Muscle layer of duodenum (tissue), 2 donors: Measurements from ENCODE around the gene ZNF561.
"Not testable (repeated sequence)": the region's sequence is repeated elsewhere in the genome, so short reads cannot be mapped to it uniquely, and the experiment has no call there.

Experiments
- H3K27ac ChIP-seq: one replicate; pipeline ENCODE4 v1.7.0; 2013; ENCODE audit warnings: mild to moderate bottlenecking, low read length
- H3K27me3 ChIP-seq: one replicate; pipeline ENCODE4 v1.7.0; 2013; ENCODE audit warnings: low read depth, mild to moderate bottlenecking, control low read depth, low read length
- H3K36me3 ChIP-seq, 2 donors: one replicate each; pipeline ENCODE4 v1.7.0; 2013; ENCODE audit warnings: low read length in 2 of 2, control low read depth in 1 of 2, mild to moderate bottlenecking in 1 of 2; ENCODE audit not compliant: insufficient read depth in 2 of 2, control insufficient read depth in 1 of 2
- H3K4me1 ChIP-seq, 2 donors: one replicate each; pipeline ENCODE4 v1.7.0; 2013; ENCODE audit warnings: low read length in 2 of 2, mild to moderate bottlenecking in 2 of 2, control low read depth in 1 of 2, moderate library complexity in 1 of 2; ENCODE audit not compliant: insufficient read depth in 2 of 2, control insufficient read depth in 1 of 2
- H3K4me3 ChIP-seq, 2 donors: one replicate each; pipeline ENCODE4 v1.7.0; 2013; ENCODE audit warnings: low read length in 2 of 2, low read depth in 1 of 2, mild to moderate bottlenecking in 1 of 2
- H3K9me3 ChIP-seq, 2 donors: one replicate each; pipeline ENCODE4 v1.7.0; 2013; ENCODE audit warnings: low read length in 2 of 2, control low read depth in 1 of 2, mild to moderate bottlenecking in 1 of 2; ENCODE audit not compliant: control insufficient read depth in 1 of 2
- donor health status: healthy.

The ZNF561 gene

DNA sequence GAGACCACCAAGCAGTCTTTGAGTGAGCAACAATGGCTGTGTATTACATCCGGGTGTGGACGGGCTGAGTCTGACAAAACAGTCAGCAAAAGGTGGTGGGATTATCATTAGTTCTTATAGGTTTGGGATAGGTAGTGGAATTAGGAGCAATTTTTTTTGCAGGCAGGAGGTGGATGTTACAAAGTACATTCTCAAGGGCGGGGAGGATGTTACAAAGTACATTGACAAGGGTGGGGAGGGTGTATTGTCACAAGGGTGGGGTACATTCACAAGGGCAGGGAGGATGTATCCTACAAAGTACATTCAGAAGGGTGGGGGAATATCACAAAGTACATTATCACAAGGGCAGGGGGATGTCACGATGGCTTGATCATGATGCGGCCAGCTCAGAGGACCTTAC is 15.0 kb upstream of the ZNF561 start:
- H3K9me3 ChIP-seq = no peaks in the 10 kb centered on the region
- H3K4me1 ChIP-seq = no peaks in the 10 kb centered on the region
- H3K27me3 ChIP-seq = no peaks in the 10 kb centered on the region
- no peak overlapping the region for H3K27ac ChIP-seq
- peaks cover 19 to 52% of the 10 kb centered on the region in 2 donors for H3K36me3 ChIP-seq
- H3K4me3 ChIP-seq = no peak overlapping the region

DNA sequence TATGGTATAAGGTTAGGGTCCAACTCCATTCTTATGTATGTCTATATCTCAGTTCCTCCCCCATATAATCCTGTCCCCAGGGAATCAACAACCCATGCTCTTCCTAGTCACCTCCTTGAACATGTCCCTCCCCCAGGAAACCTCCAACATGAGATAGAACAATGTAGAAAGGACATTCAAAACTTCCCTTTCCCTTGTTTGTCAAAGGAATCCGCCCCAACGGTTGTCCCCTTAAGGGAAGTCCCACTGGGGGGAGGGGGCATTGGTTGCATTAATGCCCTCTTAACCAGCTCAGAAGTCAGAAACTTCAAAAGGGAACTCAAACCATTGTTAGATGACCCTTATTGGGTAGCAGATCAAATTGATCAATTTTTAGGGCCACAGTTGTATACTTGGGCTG is 6.8 kb upstream of the ZNF561 start:
- Histone ChIP-seq H3K4me3 (no peak overlapping the region), H3K27me3 (no peaks in the 10 kb centered on the region), H3K27ac (no peak overlapping the region), H3K36me3 (peaks cover 8 to 12% of the 10 kb centered on the region in 2 donors), H3K4me1 (peaks cover 0 to 9% of the 10 kb centered on the region in 2 donors), H3K9me3 (no peaks in the 10 kb centered on the region)

DNA sequence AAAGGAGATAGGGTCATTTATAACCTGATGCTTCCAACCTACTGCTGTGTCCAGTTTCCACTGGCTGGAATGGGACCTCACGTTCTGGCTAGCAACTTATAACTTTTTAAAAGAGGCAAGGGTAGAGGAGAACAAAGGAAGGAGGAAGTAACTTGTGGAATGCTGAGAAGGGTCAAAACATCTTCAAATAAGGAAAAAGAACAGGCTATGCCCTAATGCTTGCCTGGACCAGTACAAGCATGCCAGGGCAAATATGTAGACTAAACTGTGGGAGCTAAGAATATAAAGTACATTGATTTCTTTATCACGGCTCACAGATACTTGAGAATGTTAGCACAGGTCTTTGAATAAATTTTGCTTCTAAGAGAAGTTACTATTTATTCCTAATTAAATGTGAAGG is 1.5 kb upstream of the ZNF561 start:
- Histone ChIP-seq H3K9me3 (no peaks in the 10 kb centered on the region), H3K27ac (no peak overlapping the region), H3K27me3 (no peaks in the 10 kb centered on the region), H3K4me1 (peaks cover 0 to 24% of the 10 kb centered on the region in 2 donors), H3K4me3 (peak overlapping the region in 1 of 2 donors; percentile 24), H3K36me3 (peaks cover 7 to 20% of the 10 kb centered on the region in 2 donors)

GRCh38 chr19:9620842-9621155 is 233 bp downstream of the ZNF561 start:
- Histone ChIP-seq H3K27me3 (no peaks in the 10 kb centered on the region), H3K27ac (peak overlapping the region; percentile 95), H3K36me3 (peaks cover 16 to 36% of the 10 kb centered on the region in 2 donors), H3K9me3 (no peaks in the 10 kb centered on the region), H3K4me3 (peak overlapping the region; percentile 68 to 84), H3K4me1 (peaks cover 0 to 18% of the 10 kb centered on the region in 2 donors)

GRCh38 chr19:9615844-9616243 is 5.2 kb downstream of the ZNF561 start:
- Histone ChIP-seq H3K36me3 (peaks cover 58 to 82% of the 10 kb centered on the region in 2 donors), H3K4me1 (peaks cover 0 to 8% of the 10 kb centered on the region in 2 donors), H3K27me3 (no peaks in the 10 kb centered on the region), H3K4me3 (no peak overlapping the region), H3K9me3 (peaks cover 8 to 25% of the 10 kb centered on the region in 2 donors), H3K27ac (no peak overlapping the region)

DNA sequence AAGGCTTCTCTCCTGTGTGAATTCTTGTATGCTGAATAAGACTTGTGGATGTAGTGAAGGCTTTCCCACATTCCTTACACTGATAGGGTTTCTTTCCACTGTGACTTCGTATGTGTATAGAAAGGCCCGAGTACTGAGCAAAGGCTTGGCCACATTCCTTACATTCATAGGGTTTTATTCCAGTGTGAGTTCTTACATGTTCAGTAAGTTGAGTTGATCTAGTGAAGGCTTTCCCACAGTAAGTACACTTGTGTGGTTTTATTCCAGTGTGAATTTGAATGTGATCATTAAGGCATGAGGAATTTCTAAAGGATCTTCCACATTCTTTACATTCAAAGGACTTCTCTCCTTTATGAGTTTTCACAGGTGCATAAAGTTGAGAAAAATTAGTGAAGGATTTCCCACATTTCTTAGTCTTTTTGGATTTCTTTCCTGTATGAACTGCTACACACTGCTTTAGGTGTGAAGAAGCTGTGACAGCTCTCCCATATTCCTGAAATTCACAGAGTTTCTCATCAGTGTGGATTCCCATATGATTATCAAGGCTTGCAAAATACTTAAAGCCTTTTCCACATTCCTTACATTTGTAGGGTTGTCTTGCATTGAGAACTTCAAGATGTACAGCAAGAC is 10.4 kb downstream of the ZNF561 start:
- H3K9me3 ChIP-seq = peaks cover 28 to 56% of the 10 kb centered on the region in 2 donors
- peaks cover 53 to 79% of the 10 kb centered on the region in 2 donors for H3K36me3 ChIP-seq
- no peaks in the 10 kb centered on the region for H3K27me3 ChIP-seq
- H3K27ac ChIP-seq = no peak overlapping the region
- H3K4me3 ChIP-seq = peak overlapping the region in 1 of 2 donors; percentile 45
- no peaks in the 10 kb centered on the region for H3K4me1 ChIP-seq

DNA sequence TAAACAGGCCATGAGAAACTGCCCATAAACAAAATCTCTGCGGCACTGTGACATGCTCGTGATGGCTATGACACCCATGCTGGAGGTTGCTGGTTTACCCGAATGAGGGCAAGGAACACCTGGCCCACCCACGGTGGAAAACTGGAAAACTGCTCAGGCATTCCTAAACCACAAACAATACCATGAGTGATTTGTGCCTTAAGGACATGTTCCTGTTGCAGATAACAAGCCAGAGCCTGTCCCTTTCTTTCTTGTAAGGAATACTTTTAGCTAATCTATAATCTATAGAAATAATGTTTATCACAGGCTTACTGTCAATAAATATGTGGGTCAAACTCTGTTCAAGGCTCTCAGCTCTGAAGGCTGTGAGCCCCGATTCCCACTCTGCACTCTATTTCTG is 12.1 kb downstream of the ZNF561 start:
- Histone ChIP-seq H3K27me3 (no peaks in the 10 kb centered on the region), H3K36me3 (peaks cover 39 to 63% of the 10 kb centered on the region in 2 donors), H3K4me3 (peak overlapping the region in 1 of 2 donors; percentile 45), H3K27ac (no peak overlapping the region), H3K4me1 (no peaks in the 10 kb centered on the region), H3K9me3 (peaks cover 28 to 58% of the 10 kb centered on the region in 2 donors)

- Histone ChIP-seq H3K9me3 (peaks cover 0 to 18% of the 10 kb centered on the region in 2 donors), H3K27ac (no peak overlapping the region), H3K4me3 (no peak overlapping the region), H3K36me3 (no peaks in the 10 kb centered on the region), H3K27me3 (no peaks in the 10 kb centered on the region), H3K4me1 (no peaks in the 10 kb centered on the region)
Observed at GRCh38 chr19:9597027-9597426, 24.0 kb downstream of the ZNF561 start.

DNA sequence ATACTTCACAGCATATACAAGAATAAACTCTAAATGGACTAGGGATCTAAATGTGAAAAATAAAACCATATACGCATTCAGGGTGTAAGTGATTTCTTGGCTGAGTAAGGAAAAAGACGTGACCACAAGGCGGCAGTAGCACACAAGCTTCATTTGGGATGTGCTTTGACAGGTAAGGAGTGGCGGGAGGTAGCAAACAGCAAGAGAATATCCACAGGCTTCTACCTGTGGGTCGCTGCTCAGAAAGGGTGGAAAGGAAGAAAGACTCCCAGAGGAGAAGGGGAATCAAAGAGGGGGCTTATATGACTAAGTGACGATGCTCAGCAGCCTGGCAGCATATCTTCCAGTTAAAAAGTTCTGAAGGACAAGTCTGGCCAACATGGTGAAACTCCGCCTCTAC is 34.3 kb downstream of the ZNF561 start:
- Histone ChIP-seq H3K27me3 (no peaks in the 10 kb centered on the region), H3K4me1 (peaks cover 0 to 5% of the 10 kb centered on the region in 2 donors), H3K36me3 (no peaks in the 10 kb centered on the region), H3K27ac (no peak overlapping the region), H3K4me3 (no peak overlapping the region), H3K9me3 (no peaks in the 10 kb centered on the region)

DNA sequence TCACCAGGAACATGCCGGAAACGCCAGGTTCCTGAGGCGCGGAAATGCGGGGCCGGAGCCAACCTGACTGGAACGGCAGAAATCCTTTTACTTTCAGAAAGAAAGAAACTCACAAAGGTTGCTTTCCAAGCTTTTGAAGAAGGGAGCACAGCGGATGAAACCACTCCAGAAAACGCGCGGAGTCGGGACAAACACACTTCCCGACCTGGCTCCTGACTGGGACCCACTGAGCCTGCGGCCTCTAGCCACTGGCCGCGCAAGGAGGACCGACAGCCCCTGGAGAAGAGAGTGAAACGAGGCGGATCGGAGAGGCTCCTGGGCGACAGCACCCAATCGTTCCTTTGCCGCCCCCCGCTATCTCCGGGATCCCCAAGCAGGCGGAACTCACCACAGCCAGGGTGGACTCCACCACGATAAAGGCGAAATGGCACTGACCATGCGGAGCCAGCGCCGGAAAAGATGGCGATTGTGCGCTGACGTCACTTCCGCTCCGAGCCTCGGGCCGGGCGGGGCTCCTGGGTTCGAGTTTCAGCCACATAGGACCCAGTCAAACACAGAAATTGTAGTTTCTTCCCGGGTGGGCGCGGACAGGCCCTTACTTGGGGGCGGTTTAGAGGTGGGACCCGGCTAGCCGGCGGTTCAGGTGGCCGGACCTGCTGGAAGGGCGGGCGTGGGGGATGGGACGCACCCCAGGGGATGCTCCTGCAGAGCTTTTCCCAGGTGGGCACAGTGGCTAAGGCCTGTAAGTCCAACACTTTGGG is 36.8 kb downstream of the ZNF561 start, which contains the start of gene ZNF121:
ZNF121 (minus strand) TSS at position 432 of the 761 bp plus-strand sequence. CDS start 16,407 bp downstream, outside the sequence.
- Histone ChIP-seq H3K4me1 (peaks cover 0 to 5% of the 10 kb centered on the region in 2 donors), H3K27ac (peak within 1 kb of the TSS; percentile 93), H3K36me3 (peaks cover 3 to 14% of the 10 kb centered on the region in 2 donors), H3K27me3 (no peaks in the 10 kb centered on the region), H3K4me3 (peak within 1 kb of the TSS; percentile 83 to 94), H3K9me3 (peaks cover 5 to 6% of the 10 kb centered on the region in 2 donors)

DNA sequence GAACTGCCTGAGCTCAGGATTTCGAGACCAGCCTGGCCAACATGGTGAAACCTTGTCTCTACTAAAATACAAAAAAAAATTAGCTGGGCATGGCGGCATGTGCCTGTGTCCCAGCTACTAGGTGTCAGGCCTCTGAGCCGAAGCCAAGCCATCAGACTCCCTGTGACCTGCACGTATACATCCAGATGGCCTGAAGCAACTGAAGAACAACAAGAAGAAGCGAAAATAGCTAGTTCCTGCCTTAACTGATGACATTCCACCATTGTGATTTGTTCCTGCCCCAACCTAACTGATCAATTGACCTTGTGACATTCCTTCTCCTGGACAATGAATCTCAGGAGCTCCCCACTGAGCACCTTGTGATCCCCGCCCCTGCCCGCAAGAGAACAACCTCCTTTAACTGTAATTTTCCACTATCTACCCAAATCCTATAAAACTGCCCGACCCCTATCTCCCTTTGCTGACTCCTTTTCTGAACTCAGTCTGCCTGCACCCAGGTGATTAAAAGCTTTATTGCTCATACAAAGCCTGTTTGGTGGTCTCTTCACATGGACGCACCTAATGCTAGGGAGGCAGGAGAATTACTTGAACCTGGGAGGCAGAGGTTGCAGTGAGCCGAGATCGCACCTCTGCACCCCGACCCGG is 38.8 kb downstream of the ZNF561 start:
- H3K4me1 ChIP-seq, H3K4me3 ChIP-seq, H3K27ac ChIP-seq, H3K27me3 ChIP-seq: not testable (repeated sequence)
- peaks cover 6 to 17% of the 10 kb centered on the region in 2 donors for H3K9me3 ChIP-seq
- peaks cover 3 to 27% of the 10 kb centered on the region in 2 donors for H3K36me3 ChIP-seq
